ENCODE measurements around the gene BRIP1.

GRCh38 chr17:61641084-61641483 is 222.2 kb downstream of the BRIP1 start:
- TF ChIP-seq POLR2A (IDR thresholded peaks at IDR 0.05), result no peak
- no peak for TF ChIP-seq CTCF (IDR thresholded peaks at IDR 0.05)
- no peak for TF ChIP-seq POLR2AphosphoS5 (IDR thresholded peaks at IDR 0.05)

Measured in prostate gland (tissue), 2 donors.